ENCODE measurements around the gene CASP10. TPM values are rescaled to one million over a fixed set of nuclear protein-coding genes. Genes with fewer than 3 reads are reported as not detected.
A peak's percentile ranks its signal among the peaks of the same experiment; 100 is the strongest.

The CASP10 gene
- total and polyA plus RNA-seq, 9 of the 15 experiments (the other 6 are each of a cell fraction or from before 2014, with no cell fraction given), result 7.1 to 20.4 (median 10.8) TPM

- ChIA-PET POLR2A (no interaction called here), CTCF (ENCODE audit: low intra/inter-chr PET ratio) (no interaction called here)
- Histone ChIP-seq H3K27me3 (ENCODE audit: control insufficient read depth in 2 of 2, insufficient read depth in 2 of 2, low read length in 2 of 2) (no peaks in the 10 kb centered on the region), H3K9me3 (replicated peaks; ENCODE audit: control insufficient read depth, insufficient read depth, low read depth, low read length) (no peaks in the 10 kb centered on the region), H2AFZ (ENCODE audit: low read depth, low read length) (0 out of 2 replicates have a peak overlapping the region, but pooled peaks have one; percentile 40), H3K4me3 (no peak overlapping the region), H3K4me2 (ENCODE audit: insufficient read depth, low read length) (no peak overlapping the region), H3K79me2 (ENCODE audit: control insufficient read depth, insufficient read depth, low read length) (no peaks in the 10 kb centered on the region), H3K9me1 (ENCODE audit: control insufficient read depth, insufficient read depth, low read length) (no peaks in the 10 kb centered on the region), H3K27ac (ENCODE audit: extremely low read depth, low read depth, low read length) (no peak overlapping the region), H3K4me1 (replicated peaks in 1 of 2; ENCODE audit: control insufficient read depth in 2 of 2, insufficient read depth in 2 of 2, low read length in 2 of 2) (peaks cover 0 to 6% of the 10 kb centered on the region in 2 experiments; a peak in 3 of 5 replicates), H4K20me1 (replicated peaks; ENCODE audit: control insufficient read depth, insufficient read depth, low read length) (no peaks in the 10 kb centered on the region), H3K36me3 (ENCODE audit: control insufficient read depth, insufficient read depth, low read length) (no peaks in the 10 kb centered on the region), H3K9ac (ENCODE audit: insufficient read depth in 1 of 2, low read depth in 2 of 2, low read length in 2 of 2) (no peak overlapping the region)
- no TSS peak for BruUV-seq (replicated peaks)
- intact Hi-C loops (cut with micrococcal nuclease), result loop anchor here (5.0 kb wide), 1 partner anchor 212 kb away; the partner anchor contains the start of gene ORC2
- TF ChIP-seq POLR2AphosphoS2 (IDR thresholded peaks at IDR 0.05; ENCODE audit: low read length) (no peak), BACH1 (tag; IDR thresholded peaks at IDR 0.05) (no peak), HMBOX1 (IDR thresholded peaks at IDR 0.05) (peak; percentile 51; the same call in 1 of the 2 replicates), ZFP36 (IDR thresholded peaks at IDR 0.05; ENCODE audit: low read depth, low read length, partially characterized antibody) (no peak), RBM25 (IDR thresholded peaks at IDR 0.05; ENCODE audit: low read depth, low read length, severe bottlenecking) (no peak)
- no peak for FAIRE-seq
- no peak for DNase-seq (ENCODE audit: extremely low read depth in 1 of 4, low spot score in 3 of 4)
- no peak for ATAC-seq
- in situ Hi-C loops (cut with MboI), result loop anchor here (5.0 to 25.0 kb wide), 2 partner anchors 267 to 462 kb away; no protein-coding TSS in a partner anchor
- whole genome bisulfite sequencing (ENCODE audit: insufficient coverage, low coverage, missing lambda C conversion rate), result 36% methylated on average over 1 of the region's 1 CpG
Measured at GRCh38 chr2:201174687-201175086, 8.3 kb upstream of the CASP10 start.

All from K562 (cell line).